Stimulated activated CD4-positive, alpha-beta T cell treated with anti-CD3 and anti-CD28 coated beads, TNF-alpha, amount 100 ng/mL, for 4 hours (primary cell): ENCODE data around the gene GPSM1.

Experiments
- DNase-seq, 3 experiments: peaks; one replicate each; pipeline ENCODE4 v3.0.0-alpha.2; 2020; ENCODE audit warnings: low read depth in 3 of 3

The GPSM1 gene

DNA sequence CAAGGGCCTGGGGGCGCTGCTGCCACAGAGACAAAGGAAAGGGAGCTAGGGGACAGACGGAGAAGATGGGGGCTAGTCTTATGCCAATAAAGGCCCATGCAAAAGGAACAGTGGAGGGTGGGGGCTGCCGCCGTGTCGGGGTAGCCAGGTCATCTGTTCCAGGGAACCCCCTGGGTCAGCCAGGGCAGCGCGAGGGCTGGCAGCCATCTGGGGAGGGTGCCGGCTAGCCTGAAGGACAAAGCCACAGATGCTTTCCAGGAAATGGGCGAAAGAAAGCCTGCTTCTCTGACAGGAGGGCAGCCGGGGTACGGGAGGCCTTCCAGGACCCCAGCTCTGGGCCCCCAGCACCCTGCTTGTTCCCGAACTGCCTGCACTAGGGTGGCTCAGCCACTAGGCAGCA lies 47.8 kb downstream of the GPSM1 start:
- no peak for DNase-seq

DNA sequence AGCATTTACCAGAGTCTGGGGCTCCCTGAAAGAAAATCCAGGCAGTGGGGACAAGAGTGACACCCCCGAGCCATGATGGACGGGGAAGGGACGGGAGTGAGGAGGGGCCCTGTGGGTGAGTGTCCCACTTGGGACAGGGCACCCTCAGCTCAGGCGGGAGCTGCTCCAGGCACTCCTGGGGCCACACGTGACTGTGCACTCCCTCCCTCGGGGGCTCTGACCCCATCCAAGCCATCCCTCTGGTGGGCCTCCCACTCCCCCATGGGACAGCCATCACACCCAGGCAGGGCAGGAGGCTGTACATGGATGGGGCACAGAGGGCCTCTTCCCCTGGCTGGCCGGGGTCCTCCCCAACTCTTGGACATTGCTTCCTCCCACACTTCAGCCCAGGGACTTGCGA lies 49.1 kb downstream of the GPSM1 start:
- DNase-seq = no peak

DNA sequence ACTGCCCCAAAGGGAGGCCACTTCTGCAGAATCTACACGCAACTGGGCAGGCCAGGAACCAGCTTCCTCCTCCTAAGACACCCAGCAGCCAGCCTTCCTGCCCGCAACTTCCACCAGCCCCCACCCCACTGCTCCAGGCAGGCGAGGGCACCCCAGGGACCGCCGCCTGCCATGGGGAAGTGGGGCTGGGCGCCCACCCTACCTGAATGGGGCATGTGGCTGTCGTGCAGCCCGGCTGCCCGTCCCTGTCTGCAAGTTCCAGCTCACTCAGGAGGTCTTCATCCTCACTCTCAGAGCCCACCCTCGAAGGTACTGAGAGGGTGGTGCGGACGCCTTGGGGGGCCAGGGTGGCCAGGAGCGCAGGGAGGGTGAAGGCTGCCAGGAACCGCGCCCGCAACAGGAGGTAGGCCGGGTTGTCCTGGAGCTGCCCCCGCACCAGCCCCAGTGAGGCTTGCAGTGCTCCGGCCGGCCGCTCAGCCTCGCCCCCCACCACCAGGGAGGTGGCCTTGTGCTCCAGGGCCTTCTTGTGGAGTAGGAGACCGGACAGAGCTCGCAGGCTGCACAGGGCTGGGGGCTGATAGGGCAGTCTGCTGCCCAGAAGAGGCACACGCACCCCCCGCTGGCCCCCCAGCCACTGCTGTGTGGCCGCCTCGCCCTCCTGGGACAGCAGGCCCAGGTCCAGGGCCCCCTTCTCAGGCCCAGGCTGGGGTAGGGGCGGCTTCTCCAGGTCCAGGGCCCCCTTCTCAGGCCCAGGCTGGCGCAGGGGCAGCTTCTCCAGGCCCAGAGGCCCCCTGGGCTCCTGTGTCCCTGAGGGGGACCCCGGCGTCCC lies 50.2 kb downstream of the GPSM1 start:
- DNase-seq = no peak

DNA sequence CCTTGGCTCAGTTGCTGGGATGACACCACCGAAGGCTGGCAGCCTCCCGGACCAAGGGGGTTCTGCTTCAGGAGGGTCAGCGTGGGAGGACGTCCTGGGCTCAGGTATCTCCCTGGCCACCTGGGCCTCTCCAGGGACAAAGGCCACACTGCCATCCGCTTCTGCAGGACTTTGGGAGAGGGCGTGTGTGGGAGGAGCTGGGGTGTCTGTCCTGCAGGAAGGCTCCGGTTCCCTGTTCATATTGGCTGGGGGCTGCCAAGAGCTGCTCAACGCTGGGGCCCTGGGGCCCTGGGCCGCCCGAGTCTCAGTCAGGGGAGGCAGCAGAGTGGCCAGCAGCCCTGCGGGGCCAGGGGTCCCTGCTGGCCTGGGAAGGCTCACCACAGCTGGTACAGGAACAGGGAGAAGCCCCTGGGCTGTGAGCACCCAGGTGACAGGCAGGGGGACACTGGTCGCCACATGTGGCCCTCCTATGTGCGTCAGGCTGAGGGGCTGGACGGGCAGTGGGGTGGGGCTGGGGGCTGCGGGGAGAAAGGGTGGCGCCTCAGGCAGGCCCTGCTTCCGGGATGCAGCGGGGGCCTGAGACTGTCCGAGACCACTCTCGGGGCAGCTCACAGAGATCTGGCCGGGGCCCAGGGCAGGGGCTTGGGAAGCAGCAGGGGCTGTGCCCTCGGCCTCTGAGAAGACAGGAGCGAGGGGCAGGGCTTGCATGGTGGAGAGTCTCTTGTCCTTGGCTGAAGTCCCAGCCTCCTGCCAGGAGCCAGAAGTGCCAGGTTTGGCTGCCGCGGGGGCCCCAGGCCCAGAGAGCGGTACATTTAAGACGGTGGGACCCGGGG lies 51.0 kb downstream of the GPSM1 start:
- DNase-seq = no peak

DNA sequence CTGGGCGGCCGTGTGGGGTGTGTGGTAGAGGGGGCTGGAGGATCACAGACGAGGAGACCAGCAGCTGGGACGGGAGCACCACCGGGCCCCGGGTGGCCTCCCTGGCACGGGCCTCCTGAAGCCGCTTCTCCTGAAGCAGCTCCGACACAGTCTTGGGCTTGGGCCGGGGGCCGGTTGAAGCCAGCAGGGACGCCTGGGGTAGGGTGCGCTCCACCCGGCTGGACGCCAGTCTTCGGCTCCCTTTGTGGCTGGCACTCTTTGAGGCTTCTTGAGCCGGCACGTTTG lies 51.6 kb downstream of the GPSM1 start:
- no peak for DNase-seq

DNA sequence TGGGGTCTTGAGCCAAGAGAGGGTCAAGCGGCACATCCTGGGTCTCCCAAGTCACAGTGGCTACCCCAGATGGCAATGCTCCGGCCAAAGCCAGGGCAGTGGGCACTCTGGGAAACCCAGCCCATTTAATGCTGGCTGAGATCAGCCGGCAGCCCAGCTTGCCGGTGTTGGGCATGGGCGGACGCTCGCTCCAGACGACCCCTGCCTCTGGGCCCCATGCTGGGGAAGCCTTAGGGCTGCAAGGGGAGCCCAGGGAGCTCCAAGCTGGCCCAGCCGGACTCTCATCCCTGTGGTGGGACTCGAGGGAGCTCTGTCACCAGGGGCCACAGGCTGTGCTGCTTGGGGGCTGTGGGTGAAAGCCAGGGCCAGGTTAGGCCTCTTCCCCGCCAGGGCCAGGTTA lies 52.1 kb downstream of the GPSM1 start:
- no peak for DNase-seq

DNA sequence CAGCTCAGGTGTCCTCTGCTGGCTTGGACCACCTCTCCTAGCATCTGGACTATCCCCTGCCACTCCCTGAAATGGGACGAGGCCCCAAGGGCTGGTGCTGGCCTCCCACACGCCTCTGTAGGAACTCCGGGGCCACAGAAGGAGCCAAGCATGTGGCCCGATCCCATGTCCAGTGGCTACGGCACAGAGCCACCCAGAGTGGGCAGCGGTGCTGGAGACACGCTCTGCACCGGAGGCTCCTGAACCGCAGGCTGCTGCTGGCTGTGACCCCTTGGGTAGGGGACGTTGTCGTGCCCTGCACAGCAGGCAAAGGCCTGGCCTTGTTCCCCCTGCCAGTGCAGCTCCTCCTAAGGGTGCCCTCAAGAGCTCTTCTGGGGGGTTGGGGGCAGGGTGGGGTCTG lies 52.6 kb downstream of the GPSM1 start:
- DNase-seq = no peak

DNA sequence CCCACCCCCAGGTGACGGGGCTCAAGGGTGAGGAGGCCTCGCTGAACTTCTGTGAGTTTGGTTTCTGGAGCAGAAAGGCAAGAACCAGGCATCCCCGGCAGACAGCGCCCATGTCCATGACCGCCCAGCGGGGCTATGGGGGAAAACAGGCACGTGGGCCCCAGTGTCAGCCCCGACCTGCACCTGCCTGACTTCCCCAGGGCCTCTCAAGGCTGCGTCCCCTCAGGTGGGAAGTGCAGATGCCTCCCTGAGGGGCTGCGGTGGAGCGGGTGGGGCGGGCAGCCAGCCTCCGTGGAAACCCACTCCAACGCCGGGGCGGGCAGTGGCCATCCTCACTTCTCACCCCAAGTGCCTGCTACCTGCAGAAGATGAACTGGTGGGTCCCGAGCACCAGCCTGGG lies 53.0 kb downstream of the GPSM1 start:
- no peak for DNase-seq

DNA sequence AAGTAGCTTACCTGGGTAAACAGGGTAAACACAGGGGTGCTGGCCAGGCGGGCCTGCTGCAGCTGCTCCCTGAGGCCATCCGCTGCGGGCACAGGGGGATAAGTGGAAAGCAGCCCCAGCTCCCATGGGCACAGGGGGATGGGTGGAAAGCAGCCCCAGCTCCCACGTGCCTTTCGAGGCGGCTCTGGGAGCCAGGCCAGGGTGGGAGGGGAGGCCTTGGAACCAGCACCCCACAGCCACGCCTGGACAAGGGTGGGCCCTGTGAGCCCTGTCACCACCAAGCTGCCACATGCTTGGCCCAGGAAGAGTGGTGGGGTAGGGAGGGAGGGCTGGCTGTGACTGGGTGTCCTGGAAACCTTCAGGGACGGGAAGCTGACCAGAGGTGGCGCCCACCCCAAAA lies 54.0 kb downstream of the GPSM1 start:
- no peak for DNase-seq

DNA sequence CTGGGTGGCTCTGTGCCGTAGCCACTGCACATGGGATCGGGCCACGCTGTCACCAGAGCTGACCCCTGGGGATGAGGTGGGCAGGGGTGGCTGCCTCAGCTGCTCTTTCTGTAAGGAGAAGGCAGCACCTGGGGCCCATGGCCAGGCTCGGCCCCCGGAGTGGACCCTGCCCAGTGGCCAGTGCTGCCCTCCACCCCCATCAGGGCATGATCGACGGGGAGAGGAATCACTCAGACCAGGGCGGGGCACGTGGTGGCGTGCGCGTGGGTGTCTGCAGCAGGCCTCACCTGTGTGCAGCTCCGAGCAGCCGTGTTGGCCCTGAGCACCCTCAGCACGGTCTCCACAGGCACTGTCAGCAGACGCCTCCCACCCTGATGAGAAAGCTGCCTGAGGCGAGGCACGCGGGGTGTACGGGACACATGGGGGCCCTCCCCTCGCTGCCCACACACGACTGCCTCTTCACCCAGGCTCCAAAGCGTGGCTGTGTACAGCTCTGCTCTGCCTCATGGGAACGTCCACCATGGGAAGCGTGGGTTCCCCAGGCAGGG lies 54.7 kb downstream of the GPSM1 start:
- no peak for DNase-seq

DNA sequence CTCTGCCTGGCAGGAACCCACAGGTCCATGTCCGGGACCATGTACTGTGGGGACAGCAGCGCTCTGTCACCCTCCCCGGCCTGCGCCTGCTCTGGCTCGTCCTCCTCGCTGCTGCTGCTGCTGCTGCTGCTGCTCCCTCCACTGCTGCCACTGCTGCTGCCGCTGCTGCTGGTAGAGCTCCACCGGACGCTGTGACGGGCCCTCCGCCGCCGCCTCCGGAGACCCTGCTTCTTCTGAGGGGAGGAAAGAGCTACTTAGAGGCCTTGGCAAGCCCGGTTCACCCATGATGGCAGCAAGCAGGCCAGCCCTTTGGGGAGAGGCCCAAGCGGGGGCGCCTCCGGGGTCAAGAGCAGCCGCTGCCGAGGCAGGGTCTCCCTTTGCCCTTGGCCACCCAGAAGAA lies 56.1 kb downstream of the GPSM1 start:
- no peak for DNase-seq

DNA sequence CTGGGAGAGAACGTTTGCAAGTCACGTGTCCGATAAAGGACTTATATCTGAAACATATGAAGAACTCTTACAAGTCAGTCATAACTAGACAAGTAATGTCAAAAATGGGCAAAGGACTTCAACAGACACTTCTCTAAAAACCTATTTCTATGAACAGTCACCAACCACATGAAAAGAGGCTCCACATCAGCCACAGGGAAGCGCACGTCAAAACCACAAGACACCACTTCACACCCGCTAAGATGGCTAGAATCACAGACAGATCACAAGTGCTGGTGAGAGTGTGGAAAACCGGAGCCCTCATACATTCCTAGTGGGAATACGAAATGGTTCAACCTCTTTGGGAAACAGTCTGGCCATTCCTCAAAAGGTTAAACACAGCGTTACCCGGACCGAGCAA lies 57.7 kb downstream of the GPSM1 start:
- no peak for DNase-seq

DNA sequence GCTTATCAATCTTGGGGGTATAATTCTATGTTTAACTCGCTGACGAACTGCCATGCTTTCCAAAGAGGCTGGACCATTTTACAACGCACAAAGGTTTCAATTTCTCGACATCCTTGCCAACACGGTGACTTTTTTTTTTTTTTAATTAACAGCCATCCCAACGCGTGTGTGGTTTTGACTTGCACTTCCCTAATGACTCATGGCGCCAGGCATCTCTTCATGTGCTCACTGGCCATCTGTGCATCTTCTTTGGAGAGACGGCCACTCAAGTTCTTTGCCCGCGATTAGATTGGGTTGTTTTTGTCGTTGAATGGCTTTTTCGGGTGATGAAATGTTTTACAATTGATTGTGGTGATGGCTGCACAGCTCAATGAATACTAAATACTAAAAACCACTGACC lies 58.7 kb downstream of the GPSM1 start:
- no peak for DNase-seq

DNA sequence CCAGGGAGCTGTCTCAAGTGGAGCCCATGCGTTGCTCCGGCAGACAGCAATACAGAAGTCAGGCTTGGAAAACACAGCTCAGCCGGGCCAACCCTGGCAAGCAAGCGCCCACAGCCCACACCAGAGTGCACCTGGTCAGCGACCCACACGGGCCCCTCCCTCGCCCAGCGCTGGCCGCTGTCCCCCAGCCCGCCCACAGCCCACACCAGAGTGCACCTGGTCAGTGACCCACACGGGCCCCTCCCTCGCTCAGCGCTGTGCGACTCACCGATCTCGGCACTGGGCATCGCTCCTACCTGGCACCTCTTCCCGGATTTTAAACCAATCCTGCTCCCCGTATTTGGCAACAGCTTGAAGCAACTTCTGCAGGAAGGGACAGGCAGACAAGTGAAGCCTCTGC lies 59.9 kb downstream of the GPSM1 start:
- no peak for DNase-seq

DNA sequence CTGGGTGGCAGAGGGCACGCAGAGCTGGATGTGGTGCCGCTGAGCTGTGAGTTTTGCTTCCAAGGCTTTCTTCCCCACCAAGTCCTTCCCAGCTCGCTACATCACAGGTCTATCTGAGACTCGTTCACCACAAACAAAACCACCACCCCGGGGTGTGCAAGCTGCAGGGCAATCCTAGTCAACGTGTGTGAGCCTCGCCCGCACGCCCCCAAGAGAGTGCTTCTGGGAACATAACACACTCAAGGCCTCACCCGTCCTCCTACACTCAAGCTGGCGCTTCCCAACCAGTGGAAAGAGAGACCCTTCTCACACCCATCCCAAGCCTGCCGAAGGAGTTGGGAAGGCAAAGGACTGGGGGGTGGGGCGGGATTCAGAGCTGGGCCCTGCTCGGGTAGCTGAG lies 62.1 kb downstream of the GPSM1 start:
- DNase-seq = no peak

DNA sequence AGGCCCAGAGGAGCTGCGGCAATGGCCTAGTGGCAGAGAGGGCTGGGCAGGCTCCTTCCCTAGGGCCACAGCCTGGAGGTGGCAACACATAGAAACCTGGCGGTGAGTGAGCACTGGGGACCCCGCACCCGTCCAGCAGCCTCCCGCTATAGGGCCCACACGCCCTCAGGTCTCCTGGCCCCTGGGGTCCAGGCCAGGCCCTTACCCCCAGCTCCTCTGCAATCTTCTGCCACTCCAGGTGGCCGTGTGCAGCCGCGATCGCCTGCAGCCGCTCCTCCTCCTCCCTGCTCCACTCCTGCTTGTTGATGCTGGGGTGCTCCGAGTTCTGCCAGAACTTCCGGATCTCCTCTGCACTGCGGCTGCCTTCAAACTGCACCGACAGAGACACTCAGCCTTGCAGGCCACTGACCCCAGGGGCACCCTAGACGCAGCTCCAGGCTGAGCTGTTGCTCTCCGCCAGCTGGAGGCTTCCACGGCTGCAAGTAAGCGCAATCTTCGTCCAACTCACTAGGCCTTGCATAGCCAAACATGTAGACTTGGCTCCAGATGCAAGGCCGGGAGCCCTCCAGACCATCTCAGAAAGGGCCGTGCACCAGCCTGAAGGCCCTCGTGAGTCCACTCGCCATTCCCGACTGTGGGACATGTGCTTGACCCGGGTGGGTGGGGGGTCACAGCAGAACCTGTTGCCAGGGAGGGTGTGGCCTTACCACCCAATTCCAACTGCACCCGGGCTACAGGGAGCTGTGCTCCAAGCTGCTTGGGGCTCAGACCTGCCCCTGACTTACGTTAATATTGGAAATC lies 64.6 kb downstream of the GPSM1 start:
- DNase-seq = no peak

DNA sequence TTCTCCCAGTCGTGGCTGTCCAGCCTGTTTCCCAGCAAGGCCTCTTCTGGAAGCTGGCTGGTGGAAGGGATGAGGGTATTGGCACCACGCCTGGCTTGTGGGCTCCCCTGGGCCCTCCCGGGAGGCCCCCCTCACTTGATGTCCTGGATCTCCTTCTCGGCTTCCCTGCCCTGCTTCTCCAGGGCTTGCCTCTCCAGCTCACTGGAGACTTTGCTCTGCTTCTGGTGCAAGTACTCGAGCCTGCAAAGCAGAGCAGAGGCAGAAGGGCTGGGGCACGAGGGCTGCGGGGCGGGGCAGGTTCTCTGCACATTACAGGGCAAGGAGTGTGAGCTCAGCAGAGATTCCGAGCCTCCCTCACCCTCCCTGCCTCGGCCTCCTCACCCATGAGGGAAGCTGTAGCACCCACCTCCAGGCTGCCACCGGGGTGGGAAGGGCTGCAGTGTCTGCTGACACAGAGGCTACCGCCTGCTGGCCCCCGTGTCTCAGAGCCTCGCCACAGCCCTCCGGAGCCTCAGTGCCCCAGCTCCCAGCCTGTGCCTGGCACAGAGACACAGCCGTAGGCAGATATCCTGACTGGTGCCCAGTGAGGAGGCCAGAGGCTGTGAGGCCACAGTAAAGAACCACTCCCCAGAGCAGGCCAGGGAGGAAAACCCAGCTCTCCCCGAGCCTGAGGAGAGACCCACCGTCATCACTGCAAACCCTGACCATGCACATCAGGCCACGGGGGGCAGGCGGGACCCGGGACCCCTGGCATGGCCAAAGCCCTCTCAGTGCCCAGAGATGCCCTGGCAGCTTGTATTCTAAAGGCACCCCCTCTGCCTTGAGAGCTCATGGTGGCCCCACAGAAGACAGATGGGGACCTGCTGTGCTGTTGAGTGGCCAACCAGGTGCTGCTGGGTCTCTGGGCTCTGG lies 65.5 kb downstream of the GPSM1 start:
- DNase-seq = no peak

DNA sequence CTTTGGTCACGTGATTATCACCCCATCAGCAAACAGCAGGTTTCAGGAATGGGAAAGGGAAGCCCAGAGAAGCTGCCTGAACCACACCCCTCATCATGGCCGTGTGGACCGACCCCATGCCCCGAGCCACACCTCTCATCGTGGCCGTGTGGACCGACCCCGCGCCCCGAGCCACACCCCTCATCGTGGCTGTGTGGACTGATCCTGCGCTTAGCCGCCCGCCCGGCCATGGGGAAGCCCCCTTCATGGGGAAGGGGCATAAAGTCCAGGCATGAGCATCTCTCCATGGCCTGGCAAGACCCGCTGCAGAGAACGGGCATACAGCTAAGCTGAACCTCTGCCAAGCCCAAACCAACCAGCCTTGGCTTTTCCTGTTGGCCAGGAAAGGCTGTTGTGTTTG lies 66.2 kb downstream of the GPSM1 start:
- no peak for DNase-seq

DNA sequence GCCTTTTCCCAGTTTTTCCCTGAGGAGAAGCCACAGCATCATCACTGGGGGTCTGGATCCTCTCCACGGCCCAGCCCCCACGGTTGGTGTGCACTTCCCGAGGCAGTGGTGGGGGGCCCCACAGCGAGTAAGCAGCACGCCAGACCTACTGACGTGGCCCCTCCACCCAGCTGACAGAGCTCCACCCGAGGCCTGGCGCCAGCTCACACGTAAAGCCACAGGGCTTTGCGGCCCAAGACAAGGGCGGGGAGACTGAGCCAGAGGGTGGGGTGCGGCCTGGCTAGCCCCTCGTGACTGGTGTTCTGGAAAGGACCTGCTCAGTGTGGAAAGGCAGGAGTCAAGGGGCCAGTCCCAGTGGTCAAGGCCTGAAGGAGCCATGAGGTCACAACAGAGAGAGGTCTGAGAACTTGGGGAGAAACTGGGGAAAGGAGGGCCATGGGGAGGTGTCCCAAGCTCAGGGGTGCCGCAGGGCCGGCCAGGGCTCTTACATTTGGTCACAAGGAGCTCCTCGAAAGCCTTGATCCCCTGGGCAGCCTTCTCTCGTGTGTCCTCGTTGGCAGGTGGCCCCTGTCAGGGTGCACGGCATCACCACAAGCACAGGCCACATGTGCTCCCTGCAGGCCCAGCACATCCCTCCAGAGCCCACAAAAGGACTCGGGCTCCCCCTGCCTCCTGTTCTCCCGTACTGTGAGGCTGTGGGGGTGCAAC lies 67.1 kb downstream of the GPSM1 start:
- DNase-seq = no peak

DNA sequence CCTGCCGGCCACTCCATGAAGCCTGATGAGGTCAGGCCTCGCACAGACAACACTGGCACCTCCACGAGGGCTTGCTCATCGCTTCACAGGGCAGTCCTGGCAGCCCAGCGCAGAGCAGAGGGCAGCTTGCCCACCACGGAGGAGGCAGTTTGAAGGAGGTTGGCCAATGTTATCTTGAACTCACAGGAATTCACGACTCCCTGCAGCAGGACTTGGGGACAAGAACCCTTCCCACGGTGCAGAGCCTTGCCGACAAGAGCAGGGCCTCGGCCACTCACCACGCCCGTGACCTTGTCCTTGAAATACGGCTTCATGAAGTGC lies 67.6 kb downstream of the GPSM1 start:
- no peak for DNase-seq
